NCI-H146 treated with DMSO at 0.1 percent for 48 hours (cell line): ENCODE measurements around the gene EN2.

Source experiments
- DNase-seq: peaks from one replicate; lab custom pipeline; 2025; ENCODE audit not compliant: unreplicated experiment; lab: John Stamatoyannopoulos, UW

Gene EN2

DNA sequence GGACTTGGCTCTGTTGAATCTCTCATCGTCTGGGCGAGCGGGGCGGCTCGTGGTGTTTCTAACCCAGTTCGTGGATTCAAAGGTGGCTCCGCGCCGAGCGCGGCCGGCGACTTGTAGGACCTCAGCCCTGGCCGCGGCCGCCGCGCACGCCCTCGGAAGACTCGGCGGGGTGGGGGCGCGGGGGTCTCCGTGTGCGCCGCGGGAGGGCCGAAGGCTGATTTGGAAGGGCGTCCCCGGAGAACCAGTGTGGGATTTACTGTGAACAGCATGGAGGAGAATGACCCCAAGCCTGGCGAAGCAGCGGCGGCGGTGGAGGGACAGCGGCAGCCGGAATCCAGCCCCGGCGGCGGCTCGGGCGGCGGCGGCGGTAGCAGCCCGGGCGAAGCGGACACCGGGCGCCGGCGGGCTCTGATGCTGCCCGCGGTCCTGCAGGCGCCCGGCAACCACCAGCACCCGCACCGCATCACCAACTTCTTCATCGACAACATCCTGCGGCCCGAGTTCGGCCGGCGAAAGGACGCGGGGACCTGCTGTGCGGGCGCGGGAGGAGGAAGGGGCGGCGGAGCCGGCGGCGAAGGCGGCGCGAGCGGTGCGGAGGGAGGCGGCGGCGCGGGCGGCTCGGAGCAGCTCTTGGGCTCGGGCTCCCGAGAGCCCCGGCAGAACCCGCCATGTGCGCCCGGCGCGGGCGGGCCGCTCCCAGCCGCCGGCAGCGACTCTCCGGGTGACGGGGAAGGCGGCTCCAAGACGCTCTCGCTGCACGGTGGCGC lies at the start of gene EN2:
EN2 (plus strand) TSS at position 19 of the 767 bp plus-strand sequence; CDS start at position 268, 249 bp downstream.
- no peak for DNase-seq

DNA sequence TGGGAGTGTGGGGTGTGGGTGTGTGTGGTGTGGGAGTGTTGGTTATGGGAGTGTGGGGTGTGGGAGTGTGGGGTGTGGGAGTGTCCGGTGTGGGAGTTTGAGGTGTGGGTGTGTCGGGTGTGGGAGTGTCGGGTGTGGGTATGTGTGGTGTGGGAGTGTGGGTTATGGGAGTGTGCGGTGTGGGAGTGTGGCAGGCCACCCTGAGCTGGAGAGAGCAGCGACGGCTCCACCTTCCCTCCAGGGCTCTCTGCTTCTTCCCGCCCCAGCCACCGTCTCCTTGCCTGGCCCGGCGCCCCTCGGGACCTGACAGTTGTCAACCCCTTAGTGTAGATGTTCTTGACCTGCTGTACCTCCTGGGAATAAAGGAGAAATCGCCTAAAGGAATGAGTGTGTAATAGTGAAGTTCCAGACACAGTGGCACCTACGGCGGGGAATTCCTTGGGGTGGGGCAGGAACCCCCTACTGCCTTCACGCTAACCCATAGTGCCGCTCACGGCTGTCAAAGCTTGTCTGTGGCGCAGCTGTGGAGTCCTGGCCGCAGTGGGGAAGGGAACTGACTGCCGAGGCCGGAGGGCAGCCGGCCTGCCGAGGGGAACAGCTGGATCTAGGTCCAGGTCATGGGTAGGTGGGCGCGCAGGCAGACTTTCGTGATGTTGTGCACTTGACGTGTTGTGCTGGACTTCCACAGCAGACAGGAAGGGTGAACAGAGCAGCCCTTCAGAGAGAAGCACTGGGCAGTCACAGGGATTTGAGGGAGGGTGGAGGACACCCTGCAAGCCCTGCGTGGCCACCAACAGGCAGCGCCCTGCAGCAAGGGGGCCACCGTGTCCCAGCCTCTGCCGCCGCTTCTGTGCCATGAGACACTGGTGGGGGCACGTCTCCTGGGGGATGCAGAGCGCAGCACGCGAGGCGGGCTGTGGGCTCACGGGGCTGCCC lies 49.0 kb upstream of the EN2 start:
- DNase-seq: no peak

DNA sequence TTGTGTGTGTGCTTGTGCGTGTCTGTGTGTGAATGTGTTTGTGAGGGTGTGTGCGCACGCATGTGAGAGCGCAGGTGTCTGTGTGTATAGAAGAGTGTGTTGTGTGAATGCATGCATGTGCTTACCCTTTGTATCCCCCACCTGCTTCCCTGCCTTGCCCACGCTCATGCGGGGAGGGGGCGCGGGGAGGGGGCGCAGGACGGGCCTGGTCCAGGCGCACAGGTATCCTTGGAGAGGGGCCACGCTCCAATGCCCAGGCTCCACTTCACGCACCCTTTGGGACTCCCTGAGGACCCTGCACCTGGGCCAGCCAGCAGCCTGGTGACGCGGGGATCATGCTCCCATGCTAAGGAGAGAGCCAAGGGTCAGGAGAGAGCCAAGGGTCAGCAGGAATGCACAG lies 47.9 kb upstream of the EN2 start:
- no peak for DNase-seq

DNA sequence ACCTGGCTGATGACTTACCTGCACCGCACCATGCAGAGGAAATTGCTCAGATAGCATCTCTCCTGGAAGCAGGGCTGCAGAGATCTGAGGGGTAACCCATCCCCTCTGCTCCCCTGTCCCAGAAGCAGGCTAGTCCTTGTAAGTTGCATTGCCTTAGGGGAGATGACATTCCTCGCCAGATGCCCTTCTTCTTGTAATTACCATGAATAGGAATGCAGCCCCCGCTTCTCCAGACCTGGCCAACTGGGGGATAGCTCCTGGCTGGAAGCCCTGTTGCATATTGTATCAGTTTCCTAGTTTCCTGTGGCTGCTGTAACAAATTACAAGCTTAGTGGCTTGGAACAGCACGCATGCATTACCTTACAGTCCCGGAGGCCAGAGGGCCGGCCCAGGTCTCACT lies 47.5 kb upstream of the EN2 start:
- no peak for DNase-seq

DNA sequence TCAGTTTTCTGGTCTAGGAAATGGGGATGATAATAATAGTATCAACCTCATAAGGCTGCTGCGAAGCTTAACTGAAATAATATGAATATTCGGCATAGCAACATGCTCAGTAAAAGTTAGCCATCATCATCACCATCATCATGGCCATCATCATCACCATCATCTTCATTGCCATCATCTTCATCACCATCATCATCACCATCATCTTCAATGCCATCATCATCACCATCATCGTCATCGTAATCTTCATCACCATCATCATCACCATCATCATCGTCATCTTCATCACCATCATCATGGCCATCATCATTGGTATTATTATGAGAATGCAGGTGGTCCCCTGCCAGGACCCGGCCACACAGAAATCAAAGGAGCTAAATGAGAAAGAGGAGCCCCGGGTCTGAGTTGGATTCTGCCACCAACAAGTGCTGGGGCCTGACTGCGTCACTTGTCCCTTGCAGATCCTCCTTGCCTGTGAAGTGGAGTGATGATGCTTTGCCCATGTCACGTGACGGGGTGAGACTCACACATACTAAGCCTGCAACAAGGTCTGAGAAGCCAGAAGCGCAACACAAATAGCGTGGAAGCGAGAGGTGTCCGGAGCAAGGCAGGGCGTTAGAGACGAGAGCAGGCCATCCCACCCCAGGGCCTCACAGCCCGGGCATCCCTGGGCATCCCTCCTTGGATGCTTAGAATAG lies 46.1 kb upstream of the EN2 start:
- DNase-seq: no peak

DNA sequence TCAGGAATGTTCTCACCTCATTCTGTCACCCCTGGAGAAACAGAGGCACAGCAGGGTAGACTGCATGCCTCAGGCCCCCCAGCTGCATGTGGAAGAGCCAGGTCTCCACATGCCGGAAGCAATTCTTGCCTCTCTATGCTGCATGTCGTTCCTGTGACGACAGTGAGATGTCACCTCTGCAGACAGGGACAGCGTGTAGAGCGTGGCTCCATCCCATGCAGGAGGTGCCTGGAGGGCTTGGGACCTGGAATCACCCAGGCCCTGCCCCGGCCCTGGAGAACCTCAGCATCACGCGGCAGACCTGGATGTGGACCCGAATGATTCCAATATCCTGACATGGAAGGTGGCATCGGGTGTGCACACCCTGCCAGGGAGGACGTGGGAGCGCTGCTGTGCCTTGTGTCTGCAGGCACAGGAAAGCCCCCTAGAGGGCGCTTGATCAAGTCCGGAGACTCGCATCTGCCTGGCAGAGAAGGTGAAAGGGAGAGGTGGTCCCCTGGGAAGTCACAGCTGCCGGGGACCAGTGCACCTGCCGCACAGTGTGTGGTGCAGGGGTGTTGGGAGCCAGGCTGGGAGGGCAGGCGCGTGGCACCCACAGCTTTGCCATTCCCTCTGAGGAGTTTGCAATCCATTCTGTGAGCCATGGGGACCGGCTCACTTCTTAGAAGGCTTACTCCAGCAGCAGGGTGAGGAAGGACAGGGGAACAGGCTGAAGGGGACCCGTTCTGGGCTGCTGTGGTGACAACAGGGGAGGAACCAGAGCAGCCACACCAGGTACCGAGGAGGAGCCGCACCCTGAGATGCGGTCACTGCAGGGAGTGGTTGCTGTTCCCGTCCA lies 45.3 kb upstream of the EN2 start:
- DNase-seq: no peak

DNA sequence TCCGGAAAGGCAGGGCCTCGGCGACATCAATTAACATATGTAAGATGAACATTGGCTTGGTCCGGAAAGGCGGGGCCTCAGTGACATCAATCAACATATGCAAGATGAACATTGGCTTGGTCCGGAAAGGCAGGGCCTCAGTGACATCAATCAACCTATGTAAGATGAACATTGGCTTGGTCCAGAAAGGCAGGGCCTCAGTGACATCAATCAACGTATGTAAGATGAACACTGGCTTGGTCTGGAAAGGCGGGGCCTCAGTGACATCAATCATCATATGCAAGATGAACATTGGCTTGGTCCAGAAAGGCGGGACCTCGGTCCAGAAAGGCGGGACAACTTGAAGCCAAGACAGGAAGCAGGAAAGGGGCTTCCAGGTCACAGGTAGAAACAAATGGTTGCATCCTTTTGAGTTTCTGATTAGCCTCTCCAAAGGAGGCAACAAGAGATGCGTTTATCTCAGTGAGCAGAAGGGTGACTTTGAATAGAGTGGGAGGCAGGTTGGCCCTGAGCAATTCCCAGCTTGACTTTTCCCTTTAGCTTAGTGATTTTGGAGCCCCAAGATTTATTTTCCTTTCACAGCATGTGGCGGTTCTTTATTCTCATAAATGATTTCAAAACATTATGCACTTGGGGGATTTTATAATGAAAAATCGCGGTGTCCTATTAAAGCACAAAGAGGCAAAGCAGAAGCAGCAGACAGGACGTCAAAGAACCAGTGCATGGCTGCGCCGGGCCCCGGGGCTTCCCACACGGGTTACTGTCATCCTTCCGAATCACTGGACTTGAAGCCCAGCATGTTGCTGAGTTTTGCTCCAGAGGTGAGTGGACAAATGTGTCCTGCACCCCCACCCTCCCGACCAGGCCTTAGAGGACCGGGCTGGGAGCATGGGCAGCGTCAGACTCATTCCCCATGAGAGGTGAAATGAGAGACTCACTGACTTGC lies 43.1 kb upstream of the EN2 start:
- no peak for DNase-seq

DNA sequence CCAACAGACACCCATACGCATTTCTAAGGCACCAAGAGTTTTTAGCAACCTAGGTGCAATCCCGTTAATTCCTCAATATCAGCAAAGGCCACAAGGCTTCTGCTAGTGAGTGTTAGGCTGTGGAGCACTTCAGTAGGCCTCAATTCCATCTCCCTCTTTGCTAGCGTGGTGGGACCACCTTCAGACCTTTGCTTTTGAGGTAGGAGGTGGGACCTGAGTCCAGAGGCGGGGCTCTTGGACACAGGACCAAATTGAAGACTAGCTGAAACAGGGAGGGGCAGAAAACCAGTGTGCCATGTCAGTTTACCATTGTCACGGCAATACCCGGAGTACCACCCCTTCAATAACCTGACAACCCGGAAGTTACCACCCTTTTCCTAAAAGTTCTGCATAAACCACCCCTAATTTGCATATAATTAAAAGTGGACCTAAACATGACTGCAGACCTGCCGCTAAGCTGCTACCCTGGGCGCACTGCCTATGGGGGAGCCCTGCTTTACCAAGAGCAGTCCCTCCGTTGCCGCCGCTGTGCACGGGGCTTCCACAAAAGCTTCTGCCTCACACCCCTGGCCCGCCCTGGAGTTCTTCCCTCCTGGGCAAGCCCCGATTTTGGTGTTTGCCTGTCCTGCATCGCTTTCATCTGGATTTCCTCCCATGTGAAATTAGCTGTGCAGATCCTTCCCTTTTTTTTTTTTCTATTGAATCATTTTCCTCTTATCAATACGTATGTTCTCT lies 41.1 kb upstream of the EN2 start:
- DNase-seq: no peak

DNA sequence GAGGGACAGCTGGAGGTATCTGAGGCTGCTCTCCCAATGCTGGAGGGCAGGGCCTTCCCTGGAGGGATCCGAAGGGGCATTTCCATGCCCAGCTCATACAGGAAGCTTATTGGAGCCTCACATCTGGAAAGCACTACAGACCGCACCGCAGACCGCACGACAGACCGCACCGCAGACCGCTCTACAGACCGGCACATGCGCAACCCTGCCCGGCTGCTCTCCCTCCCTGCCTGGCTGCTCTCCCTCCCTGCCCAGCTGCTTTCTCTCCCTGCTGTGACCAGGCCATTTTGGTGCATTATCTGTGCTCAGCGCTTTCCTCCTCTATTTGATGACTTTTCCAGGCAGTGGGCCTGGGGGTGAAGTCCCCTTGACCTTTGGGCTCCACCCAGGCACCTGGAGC lies 39.6 kb upstream of the EN2 start:
- DNase-seq: no peak

DNA sequence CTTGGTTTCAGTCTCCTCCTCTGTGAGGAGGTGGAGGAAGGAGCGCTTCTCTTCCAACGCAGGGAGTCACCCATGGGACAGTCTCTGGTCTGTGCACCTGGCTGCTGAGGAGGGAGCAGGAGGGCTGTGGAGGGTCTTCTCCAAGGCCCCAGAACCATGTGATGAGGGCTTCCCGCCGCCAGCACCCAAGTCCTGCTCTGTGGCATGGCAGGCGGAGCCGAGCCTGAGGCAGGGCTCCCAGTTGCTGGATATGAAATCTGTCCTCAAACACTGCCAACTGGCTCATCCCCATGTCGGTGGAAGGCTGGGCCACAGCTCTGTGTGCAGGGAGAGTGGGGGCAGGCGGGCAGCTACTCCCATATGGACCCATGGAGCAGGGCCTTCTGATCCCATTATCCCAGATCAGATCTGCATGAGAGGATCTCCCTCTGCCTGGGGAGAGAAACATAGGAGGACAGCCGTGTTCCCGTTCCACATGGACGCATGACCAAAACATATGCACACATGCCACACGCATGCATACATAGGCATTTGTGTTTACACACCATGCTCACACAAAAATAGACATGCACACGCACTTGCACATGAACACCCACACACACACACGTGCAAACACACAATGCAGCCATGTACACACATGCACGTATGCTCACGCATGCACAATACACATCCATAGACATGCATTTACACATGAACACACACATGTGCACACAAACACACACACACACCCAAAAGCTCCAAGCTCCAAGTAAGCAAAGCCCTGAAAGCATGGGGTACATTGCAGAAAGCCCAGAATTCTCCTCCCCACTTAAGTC lies 38.8 kb upstream of the EN2 start:
- no peak for DNase-seq

DNA sequence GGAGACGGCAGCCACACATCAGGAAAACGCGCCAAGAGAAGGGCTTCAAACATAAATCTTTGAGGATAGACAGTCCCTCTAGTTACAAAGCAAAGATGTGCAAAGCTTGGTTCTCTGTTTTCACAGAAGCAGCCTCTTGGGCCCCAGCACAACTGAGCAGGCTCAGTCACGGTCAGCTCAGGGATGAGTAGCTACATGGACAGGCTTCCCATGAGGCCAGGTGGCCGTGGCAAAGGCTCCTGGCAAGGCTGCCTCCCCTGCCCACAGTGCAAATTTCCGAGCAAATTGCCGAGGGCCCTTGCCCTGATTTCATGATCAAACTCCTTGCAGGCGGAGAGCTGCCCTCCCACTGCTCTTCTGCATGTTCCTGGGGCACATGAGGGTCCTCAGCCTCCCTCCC lies 37.8 kb upstream of the EN2 start:
- no peak for DNase-seq

DNA sequence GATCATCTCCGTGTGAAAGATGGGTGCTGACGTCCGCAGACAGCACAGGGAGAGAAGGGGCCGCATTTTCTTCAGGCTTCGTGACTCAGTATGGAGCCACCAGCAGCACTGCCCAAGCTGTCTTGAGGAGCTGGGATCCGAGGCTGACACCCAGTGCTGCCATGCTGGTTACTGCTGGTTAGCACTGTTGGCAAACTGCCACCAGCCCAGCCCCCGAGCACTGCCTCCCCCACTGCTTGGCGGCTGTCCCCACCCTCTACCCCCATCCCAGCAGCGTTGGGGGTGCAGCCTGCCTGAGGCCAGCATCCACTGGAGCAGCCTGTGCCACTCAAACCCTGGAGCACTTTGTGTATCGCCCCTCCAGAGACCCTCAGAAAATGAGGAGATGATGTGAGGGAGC lies 35.8 kb upstream of the EN2 start:
- no peak for DNase-seq

DNA sequence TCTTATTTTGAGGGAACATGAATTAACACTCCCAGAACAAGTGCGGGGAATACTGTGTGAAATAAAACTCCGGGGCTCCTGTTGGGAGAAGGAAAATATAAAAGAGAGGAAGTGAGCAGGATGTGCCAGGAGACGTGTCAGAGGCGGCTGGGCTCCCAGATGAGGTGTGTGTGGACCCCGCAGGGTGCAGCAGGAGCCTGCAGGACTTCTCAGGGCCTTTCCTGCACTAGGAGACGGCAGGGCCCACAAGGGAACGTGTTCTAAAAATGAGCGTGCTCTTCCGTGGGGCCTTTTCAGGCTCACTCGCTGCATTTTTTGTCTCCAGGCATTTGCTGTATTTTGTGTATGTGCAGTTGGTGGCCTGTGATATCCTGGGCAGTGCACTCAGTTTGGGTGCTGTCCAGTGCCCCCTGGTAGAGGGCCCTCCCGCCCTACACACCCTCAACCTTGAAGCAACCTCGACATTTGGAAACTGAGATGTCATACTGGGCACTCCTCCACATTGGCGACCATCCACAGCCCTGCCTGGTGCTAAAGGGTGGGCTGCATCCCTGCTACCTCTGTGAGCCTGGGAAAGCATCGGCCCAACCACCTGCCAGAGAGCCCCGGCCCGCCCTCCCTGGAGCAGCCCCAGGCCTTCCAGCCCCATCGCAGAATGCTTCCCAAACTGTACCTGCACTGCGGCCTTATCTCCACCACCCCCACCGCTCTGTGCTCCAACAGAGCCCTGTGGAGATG lies 35.2 kb upstream of the EN2 start:
- no peak for DNase-seq

DNA sequence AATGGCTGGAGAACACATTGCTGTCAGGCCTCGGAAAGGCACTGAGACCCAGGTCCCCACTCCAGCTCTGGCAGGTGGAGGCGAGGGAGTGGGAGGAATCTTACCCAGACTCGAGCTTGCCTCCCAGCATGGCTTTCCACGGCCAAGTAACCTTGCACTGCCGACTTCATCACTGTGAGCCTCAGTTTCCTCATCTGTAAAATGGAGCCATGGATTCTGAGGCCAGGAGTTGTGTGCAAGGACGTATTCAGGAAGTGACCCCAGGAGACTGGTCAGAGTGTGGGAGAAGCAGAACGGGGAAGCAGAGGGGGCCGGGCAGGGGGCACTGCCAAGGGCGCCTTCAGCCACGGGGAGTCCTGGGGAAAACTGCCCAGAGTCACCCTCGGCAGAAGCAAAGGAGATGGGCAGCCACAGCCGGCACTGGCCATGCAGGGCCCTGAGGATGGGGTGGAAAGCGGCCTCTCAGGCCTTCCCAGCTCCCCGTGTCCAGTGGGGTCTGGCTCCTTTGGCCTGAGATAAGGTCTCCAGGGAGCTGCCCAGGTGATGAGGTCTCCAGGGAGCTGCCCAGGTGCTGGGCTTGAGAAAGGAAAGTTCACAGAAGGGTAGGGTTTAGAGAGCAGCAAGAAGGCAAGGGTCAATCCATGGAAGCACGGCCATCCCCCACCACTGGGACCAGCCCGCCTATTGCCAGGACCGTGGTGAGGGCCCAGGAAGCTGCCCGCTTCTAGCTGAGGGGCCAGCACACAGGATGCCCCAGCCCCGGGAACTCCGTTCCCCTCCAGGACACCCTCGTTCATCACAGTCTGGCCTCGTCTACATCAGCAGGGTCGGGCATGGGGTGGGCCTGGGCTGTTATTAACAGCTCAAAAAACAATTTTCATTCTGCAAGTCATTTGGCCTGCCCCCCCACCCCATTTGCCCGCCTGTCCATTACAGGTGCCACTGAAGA lies 34.3 kb upstream of the EN2 start:
- DNase-seq: no peak

DNA sequence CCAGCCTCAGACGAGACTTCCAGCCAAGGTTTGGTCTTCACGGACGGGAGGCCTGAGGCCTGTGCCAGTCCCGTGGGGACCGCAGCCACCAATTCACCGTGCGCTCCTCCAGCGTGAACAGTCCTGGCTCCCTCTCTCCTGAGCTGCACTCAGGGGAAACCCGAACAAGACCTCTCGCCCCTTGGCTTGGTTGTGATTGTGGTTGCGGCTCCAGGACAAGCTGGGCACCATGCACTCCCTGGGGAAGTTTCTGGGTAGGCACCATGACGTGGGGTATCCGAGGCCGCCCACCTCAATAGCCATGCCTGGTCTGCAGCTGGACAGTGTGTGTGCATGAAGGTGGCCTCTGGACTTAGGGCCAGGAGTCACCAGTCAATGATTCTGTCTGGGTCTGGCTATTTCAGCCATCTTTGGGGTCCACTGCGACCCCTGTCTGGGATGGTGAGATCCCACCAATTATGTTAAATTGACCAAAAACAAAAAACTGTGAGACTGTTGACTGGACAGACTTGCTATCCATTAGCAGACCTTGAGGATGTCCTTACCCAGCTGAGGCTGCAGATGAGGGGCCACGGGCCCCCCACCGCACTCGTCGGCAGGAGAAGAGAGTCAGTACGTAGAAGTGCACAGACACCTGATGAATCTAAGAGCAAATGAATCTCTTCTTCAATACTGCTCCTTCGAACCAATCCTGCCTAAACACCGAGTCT lies 33.5 kb upstream of the EN2 start:
- no peak for DNase-seq

DNA sequence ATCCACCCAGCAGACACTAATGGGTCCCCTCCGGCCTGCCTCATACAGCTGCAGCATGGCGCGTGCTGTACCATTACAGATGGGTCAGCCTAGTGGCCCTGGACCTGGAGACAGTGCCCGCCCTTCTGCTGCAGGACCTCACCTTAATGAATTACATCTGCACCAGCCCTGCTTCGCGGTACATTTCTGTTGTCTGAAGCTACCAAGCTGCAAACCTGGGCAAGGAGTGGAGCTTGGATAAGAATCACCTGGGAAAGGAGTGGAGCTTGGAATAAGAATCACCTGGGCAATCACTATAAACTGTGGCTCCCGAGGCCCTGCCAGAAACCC lies 33.0 kb upstream of the EN2 start:
- no peak for DNase-seq
